ENCODE data around the gene C12orf43.

Gene C12orf43

GRCh38 chr12:121011820-121012219, 4.5 kb downstream of the C12orf43 start:
- no peaks in the 10 kb centered on the region for H3K9me3 ChIP-seq
- peaks cover 51% of the 10 kb centered on the region for H3K36me3 ChIP-seq
- H3K27me3 ChIP-seq = no peaks in the 10 kb centered on the region
- peaks cover 31% of the 10 kb centered on the region for H3K4me1 ChIP-seq
- no peaks in the 10 kb centered on the region for H4K20me1 ChIP-seq
- no peak overlapping the region for H3K4me3 ChIP-seq
- no peak overlapping the region for H3K27ac ChIP-seq
- H3K4me2 ChIP-seq = no peak overlapping the region
- no peak for TF ChIP-seq Cebpa-rat (IDR thresholded peaks at IDR 0.05)
- peak overlapping the region; percentile 2; the same call in 1 of the 2 replicates for H3K9ac ChIP-seq

GRCh38 chr12:121010860-121011259, 5.4 kb downstream of the C12orf43 start:
- Histone ChIP-seq H3K4me1 (peaks cover 40% of the 10 kb centered on the region), H3K4me2 (no peak overlapping the region), H3K36me3 (peaks cover 61% of the 10 kb centered on the region)

GRCh38 chr12:121009741-121010140, 6.5 kb downstream of the C12orf43 start:
- no peak for TF ChIP-seq Cebpa-rat (IDR thresholded peaks at IDR 0.05)
- H4K20me1 ChIP-seq = no peaks in the 10 kb centered on the region
- H3K36me3 ChIP-seq = peaks cover 70% of the 10 kb centered on the region

More at GRCh38 chr12:121010860-121011259, 5.4 kb downstream of the C12orf43 start:
- Histone ChIP-seq H3K9ac (no peak overlapping the region), H3K4me3 (no peak overlapping the region), H3K9me3 (no peaks in the 10 kb centered on the region), H3K27ac (no peak overlapping the region), H3K27me3 (no peaks in the 10 kb centered on the region), H4K20me1 (no peaks in the 10 kb centered on the region)
- TF ChIP-seq Cebpa-rat (IDR thresholded peaks at IDR 0.05) = no peak

GRCh38 chr12:121008347-121009098, 7.8 kb downstream of the C12orf43 start:
- H3K27ac ChIP-seq = no peak overlapping the region
- H4K20me1 ChIP-seq = no peaks in the 10 kb centered on the region
- no peak overlapping the region for H3K4me3 ChIP-seq
- no peaks in the 10 kb centered on the region for H3K9me3 ChIP-seq
- H3K4me1 ChIP-seq = peaks cover 32% of the 10 kb centered on the region
- no peak overlapping the region; the same call in 1 of the 2 replicates for H3K4me2 ChIP-seq
- H3K36me3 ChIP-seq = peaks cover 80% of the 10 kb centered on the region
- no peak for TF ChIP-seq Cebpa-rat (IDR thresholded peaks at IDR 0.05)
- no peaks in the 10 kb centered on the region for H3K27me3 ChIP-seq
- no peak overlapping the region for H3K9ac ChIP-seq

More at GRCh38 chr12:121009741-121010140, 6.5 kb downstream of the C12orf43 start:
- Histone ChIP-seq H3K4me2 (no peak overlapping the region), H3K27me3 (no peaks in the 10 kb centered on the region), H3K9me3 (no peaks in the 10 kb centered on the region), H3K4me3 (no peak overlapping the region), H3K9ac (no peak overlapping the region), H3K27ac (no peak overlapping the region), H3K4me1 (peaks cover 34% of the 10 kb centered on the region)

GRCh38 chr12:121005346-121005815, 10.9 kb downstream of the C12orf43 start:
- Histone ChIP-seq H3K4me2 (no peak overlapping the region), H3K4me1 (peaks cover 45% of the 10 kb centered on the region), H3K4me3 (no peak overlapping the region), H3K9me3 (no peaks in the 10 kb centered on the region), H3K27me3 (no peaks in the 10 kb centered on the region), H4K20me1 (no peaks in the 10 kb centered on the region), H3K27ac (no peak overlapping the region), H3K36me3 (peaks cover 84% of the 10 kb centered on the region), H3K9ac (no peak overlapping the region)
- no peak for TF ChIP-seq Cebpa-rat (IDR thresholded peaks at IDR 0.05)

GRCh38 chr12:121004253-121004815, 12.0 kb downstream of the C12orf43 start:
- no peak overlapping the region for H3K4me3 ChIP-seq
- peaks cover 45% of the 10 kb centered on the region for H3K4me1 ChIP-seq
- H3K36me3 ChIP-seq = peaks cover 74% of the 10 kb centered on the region
- no peak for TF ChIP-seq Cebpa-rat (IDR thresholded peaks at IDR 0.05)
- H4K20me1 ChIP-seq = no peaks in the 10 kb centered on the region
- H3K4me2 ChIP-seq = no peak overlapping the region
- H3K27me3 ChIP-seq = no peaks in the 10 kb centered on the region
- H3K9me3 ChIP-seq = no peaks in the 10 kb centered on the region
- no peak overlapping the region for H3K9ac ChIP-seq
- H3K27ac ChIP-seq = no peak overlapping the region

- TF ChIP-seq Cebpa-rat (IDR thresholded peaks at IDR 0.05) = no peak
- peaks cover 67% of the 10 kb centered on the region for H3K36me3 ChIP-seq
- no peak overlapping the region for H3K27ac ChIP-seq
These were observed 12.6 kb downstream of the C12orf43 start for GRCh38 chr12:121003650-121004049.

GRCh38 chr12:121001841-121002483, 14.3 kb downstream of the C12orf43 start:
- no peaks in the 10 kb centered on the region for H3K27me3 ChIP-seq
- 0 out of 2 replicates have a peak overlapping the region, but pooled peaks have one; percentile 9 for H3K27ac ChIP-seq
- no peak overlapping the region for H3K4me3 ChIP-seq
- H3K36me3 ChIP-seq = peaks cover 61% of the 10 kb centered on the region
- no peaks in the 10 kb centered on the region for H3K9me3 ChIP-seq
- no peak overlapping the region for H3K4me2 ChIP-seq
- no peak for TF ChIP-seq Cebpa-rat (IDR thresholded peaks at IDR 0.05)
- H4K20me1 ChIP-seq = no peaks in the 10 kb centered on the region
- no peak overlapping the region for H3K9ac ChIP-seq
- H3K4me1 ChIP-seq = peaks cover 50% of the 10 kb centered on the region

More at GRCh38 chr12:121003650-121004049, 12.6 kb downstream of the C12orf43 start:
- Histone ChIP-seq H3K9ac (no peak overlapping the region), H3K9me3 (no peaks in the 10 kb centered on the region), H3K27me3 (no peaks in the 10 kb centered on the region), H3K4me3 (no peak overlapping the region), H3K4me1 (peaks cover 49% of the 10 kb centered on the region), H4K20me1 (no peaks in the 10 kb centered on the region), H3K4me2 (no peak overlapping the region)

- Histone ChIP-seq H3K36me3 (peaks cover 52% of the 10 kb centered on the region), H3K4me2 (peak overlapping the region; percentile 36; the same call in 1 of the 2 replicates), H3K4me3 (no peak overlapping the region), H3K9me3 (no peaks in the 10 kb centered on the region), H3K4me1 (peaks cover 43% of the 10 kb centered on the region), H3K9ac (no peak overlapping the region), H4K20me1 (no peaks in the 10 kb centered on the region), H3K27ac (0 out of 2 replicates have a peak overlapping the region, but pooled peaks have one; percentile 8), H3K27me3 (no peaks in the 10 kb centered on the region)
- TF ChIP-seq Cebpa-rat (IDR thresholded peaks at IDR 0.05) = no peak
These were observed 15.2 kb downstream of the C12orf43 start for GRCh38 chr12:121001060-121001459.

GRCh38 chr12:121000530-121000929, 15.8 kb downstream of the C12orf43 start:
- TF ChIP-seq Cebpa-rat (IDR thresholded peaks at IDR 0.05) = no peak
- H4K20me1 ChIP-seq = no peaks in the 10 kb centered on the region
- no peak overlapping the region for H3K4me2 ChIP-seq
- H3K4me3 ChIP-seq = no peak overlapping the region
- H3K36me3 ChIP-seq = peaks cover 47% of the 10 kb centered on the region
- no peaks in the 10 kb centered on the region for H3K9me3 ChIP-seq
- H3K4me1 ChIP-seq = peaks cover 37% of the 10 kb centered on the region
- H3K9ac ChIP-seq = no peak overlapping the region
- H3K27me3 ChIP-seq = no peaks in the 10 kb centered on the region
- no peak overlapping the region for H3K27ac ChIP-seq
